ENCODE measurements around the gene CPTP.

The CPTP gene

DNA sequence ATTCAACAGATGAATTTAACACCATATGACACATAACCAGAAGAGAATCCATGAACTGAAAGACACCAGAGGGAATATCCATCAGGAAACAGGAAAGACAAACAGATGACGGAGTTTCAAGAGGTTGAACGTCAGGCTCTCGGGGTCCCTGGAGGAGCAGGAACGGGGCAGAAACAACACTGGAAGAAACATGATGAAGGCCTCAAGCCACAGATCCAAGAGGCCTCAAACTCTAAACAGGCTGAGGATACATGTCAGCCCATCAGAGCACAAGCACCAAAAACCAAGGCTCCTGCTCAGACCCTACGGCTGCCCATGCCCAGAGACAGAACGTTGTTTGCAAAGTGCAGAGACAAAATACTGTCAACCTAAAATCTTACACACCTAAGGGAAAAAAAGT lies 7.2 kb upstream of the CPTP start:
- Histone ChIP-seq H3K4me2 (ENCODE audit: low read depth, low read length) (no peak overlapping the region), H3K9ac (ENCODE audit: low read length) (no peak overlapping the region), H3K36me3 (replicated peaks; ENCODE audit: insufficient read depth, low read length) (0 out of 2 replicates have a peak, but pooled peaks cover 7% of the 10 kb centered on the region), H3K79me2 (ENCODE audit: low read length) (peaks cover 65% of the 10 kb centered on the region), H3K9me2 (replicated peaks; ENCODE audit: insufficient read depth, low read length) (no peaks in the 10 kb centered on the region), H3F3A (ENCODE audit: insufficient read depth, low read length) (peaks cover 5% of the 10 kb centered on the region; the same call in 1 of the 2 replicates), H3K27me3 (replicated peaks; ENCODE audit: insufficient read depth, low read length) (no peaks in the 10 kb centered on the region), H3K4me3 (ENCODE audit: low read length) (no peak overlapping the region), H2AFZ (ENCODE audit: low read length) (no peak overlapping the region), H3K27ac (ENCODE audit: low read length) (no peak overlapping the region), H3K9me3 (replicated peaks; ENCODE audit: insufficient read depth, low read length) (no peaks in the 10 kb centered on the region), H3K4me1 (ENCODE audit: low read length) (no peaks in the 10 kb centered on the region), H4K20me1 (ENCODE audit: insufficient read depth, low read length) (peaks cover 7% of the 10 kb centered on the region; the same call in 1 of the 2 replicates)
- no peak for DNase-seq
- TF ChIP-seq, protein P1, sequence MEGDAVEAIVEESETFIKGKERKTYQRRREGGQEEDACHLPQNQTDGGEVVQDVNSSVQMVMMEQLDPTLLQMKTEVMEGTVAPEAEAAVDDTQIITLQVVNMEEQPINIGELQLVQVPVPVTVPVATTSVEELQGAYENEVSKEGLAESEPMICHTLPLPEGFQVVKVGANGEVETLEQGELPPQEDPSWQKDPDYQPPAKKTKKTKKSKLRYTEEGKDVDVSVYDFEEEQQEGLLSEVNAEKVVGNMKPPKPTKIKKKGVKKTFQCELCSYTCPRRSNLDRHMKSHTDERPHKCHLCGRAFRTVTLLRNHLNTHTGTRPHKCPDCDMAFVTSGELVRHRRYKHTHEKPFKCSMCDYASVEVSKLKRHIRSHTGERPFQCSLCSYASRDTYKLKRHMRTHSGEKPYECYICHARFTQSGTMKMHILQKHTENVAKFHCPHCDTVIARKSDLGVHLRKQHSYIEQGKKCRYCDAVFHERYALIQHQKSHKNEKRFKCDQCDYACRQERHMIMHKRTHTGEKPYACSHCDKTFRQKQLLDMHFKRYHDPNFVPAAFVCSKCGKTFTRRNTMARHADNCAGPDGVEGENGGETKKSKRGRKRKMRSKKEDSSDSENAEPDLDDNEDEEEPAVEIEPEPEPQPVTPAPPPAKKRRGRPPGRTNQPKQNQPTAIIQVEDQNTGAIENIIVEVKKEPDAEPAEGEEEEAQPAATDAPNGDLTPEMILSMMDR (IDR thresholded peaks at IDR 0.05; ENCODE audit: low read length) = no peak
- TF ChIP-seq EZH2 (optimal IDR thresholded peaks at IDR 0.05; ENCODE audit: low read depth, low read length) (no peak), EZH2phosphoT487 (IDR thresholded peaks at IDR 0.05; ENCODE audit: low read length) (no peak)

DNA sequence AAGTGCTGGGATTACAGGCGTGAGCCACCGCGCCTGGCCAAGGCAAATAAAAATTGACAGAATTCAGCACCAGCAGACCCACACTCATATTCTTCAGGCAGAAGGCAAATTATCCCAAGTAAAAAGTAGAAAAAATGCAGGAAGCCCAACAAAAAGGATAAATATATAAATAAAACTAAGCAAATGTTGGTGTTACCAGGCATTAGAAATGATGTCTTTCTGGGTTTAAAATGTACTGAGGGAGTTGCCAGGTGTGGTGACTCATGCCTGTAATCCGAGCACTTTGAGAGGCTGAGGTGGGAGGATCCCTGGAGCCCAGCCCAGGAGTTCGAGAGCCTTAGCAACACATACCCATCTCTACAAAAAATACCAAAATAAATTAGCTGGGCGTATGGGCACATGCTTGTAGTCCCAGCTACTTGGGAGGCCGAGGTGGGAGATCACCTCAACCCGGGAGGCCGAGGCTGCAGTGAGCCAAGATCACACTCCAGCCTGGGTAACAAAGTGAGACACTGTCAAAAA lies 6.4 kb upstream of the CPTP start:
- DNase-seq = no peak

DNA sequence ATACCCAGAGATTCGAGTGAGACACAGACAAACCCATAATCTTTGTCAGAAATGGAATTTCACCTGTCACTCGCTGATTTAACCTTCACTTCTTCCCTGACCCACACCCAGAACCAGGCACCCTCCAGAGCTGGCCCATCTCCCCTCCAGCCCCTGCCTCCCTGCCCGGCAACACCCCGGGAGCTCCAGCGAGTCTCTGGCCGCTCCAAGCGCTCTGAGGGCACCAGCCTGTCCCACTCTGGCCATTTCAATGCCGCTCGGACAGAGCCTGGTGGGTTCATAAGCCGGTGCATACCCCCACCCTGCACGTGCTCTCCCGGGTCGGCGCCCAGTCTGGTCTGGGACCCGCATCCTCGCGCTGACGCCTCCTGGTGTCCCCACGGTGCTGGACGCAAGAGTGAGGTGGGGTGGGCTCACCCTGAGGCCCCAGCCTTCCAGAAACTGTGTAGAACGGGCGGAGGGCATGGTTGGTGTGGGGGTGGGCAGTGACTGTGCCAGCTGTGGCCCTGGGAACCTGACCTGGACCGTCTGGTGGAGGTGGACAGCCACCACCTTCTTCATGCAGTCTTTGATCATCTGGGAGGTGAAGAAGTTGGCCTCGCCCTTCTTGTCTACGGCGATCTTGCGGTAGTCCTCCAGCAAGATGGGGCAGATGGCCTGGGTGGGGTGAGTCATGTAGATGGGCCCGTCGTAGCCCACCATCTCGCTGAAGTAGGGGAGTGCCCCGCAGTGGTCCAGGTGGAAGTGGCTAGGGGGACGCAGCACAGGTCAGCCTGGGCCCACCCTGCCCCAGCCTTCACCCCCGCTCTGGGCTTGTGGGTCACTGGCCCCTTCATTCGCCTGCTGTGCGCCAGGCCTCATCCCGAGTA lies 5.6 kb upstream of the CPTP start:
- H3F3A ChIP-seq (ENCODE audit: insufficient read depth, low read length) = peaks cover 5% of the 10 kb centered on the region; the same call in 1 of the 2 replicates
- H3K27me3 ChIP-seq (replicated peaks; ENCODE audit: insufficient read depth, low read length) = no peaks in the 10 kb centered on the region
- H3K27ac ChIP-seq (ENCODE audit: low read length) = no peak overlapping the region
- peaks cover 12% of the 10 kb centered on the region; the same call in 1 of the 2 replicates for H4K20me1 ChIP-seq (ENCODE audit: insufficient read depth, low read length)
- no peak overlapping the region for H3K4me2 ChIP-seq (ENCODE audit: low read depth, low read length)
- no peak overlapping the region for H3K4me3 ChIP-seq (ENCODE audit: low read length)
- H3K9me2 ChIP-seq (replicated peaks; ENCODE audit: insufficient read depth, low read length) = no peaks in the 10 kb centered on the region
- H3K36me3 ChIP-seq (replicated peaks; ENCODE audit: insufficient read depth, low read length) = 0 out of 2 replicates have a peak, but pooled peaks cover 6% of the 10 kb centered on the region
- H2AFZ ChIP-seq (ENCODE audit: low read length) = no peak overlapping the region
- TF ChIP-seq EZH2phosphoT487 (IDR thresholded peaks at IDR 0.05; ENCODE audit: low read length) (no peak), EZH2 (optimal IDR thresholded peaks at IDR 0.05; ENCODE audit: low read depth, low read length) (no peak)
- TF ChIP-seq, protein P1 (IDR thresholded peaks at IDR 0.05; ENCODE audit: low read length) = no peak
- H3K4me1 ChIP-seq (ENCODE audit: low read length) = peaks cover 3% of the 10 kb centered on the region; the same call in 1 of the 2 replicates
- H3K9ac ChIP-seq (ENCODE audit: low read length) = no peak overlapping the region
- H3K9me3 ChIP-seq (replicated peaks; ENCODE audit: insufficient read depth, low read length) = no peaks in the 10 kb centered on the region
- H3K79me2 ChIP-seq (ENCODE audit: low read length) = peaks cover 63% of the 10 kb centered on the region
- DNase-seq = no peak

More for the DNA sequence above, 6.4 kb upstream of the CPTP start:
- Histone ChIP-seq H3K4me3 (ENCODE audit: low read length) (no peak overlapping the region), H3K4me2 (ENCODE audit: low read depth, low read length) (no peak overlapping the region), H2AFZ (ENCODE audit: low read length) (no peak overlapping the region), H3K27ac (ENCODE audit: low read length) (no peak overlapping the region), H3K9ac (ENCODE audit: low read length) (no peak overlapping the region), H3K9me2 (replicated peaks; ENCODE audit: insufficient read depth, low read length) (no peaks in the 10 kb centered on the region), H3F3A (ENCODE audit: insufficient read depth, low read length) (peaks cover 5% of the 10 kb centered on the region; the same call in 1 of the 2 replicates), H3K27me3 (replicated peaks; ENCODE audit: insufficient read depth, low read length) (no peaks in the 10 kb centered on the region), H4K20me1 (ENCODE audit: insufficient read depth, low read length) (peaks cover 10% of the 10 kb centered on the region; the same call in 1 of the 2 replicates), H3K79me2 (ENCODE audit: low read length) (peaks cover 65% of the 10 kb centered on the region), H3K36me3 (replicated peaks; ENCODE audit: insufficient read depth, low read length) (0 out of 2 replicates have a peak, but pooled peaks cover 7% of the 10 kb centered on the region), H3K9me3 (replicated peaks; ENCODE audit: insufficient read depth, low read length) (no peaks in the 10 kb centered on the region), H3K4me1 (ENCODE audit: low read length) (peaks cover 3% of the 10 kb centered on the region; the same call in 1 of the 2 replicates)
- no peak for TF ChIP-seq EZH2phosphoT487 (IDR thresholded peaks at IDR 0.05; ENCODE audit: low read length)
- TF ChIP-seq EZH2 (optimal IDR thresholded peaks at IDR 0.05; ENCODE audit: low read depth, low read length) = no peak

Data from MM.1S (cell line).